Activated naive CD8-positive, alpha-beta T cell treated with anti-CD3 and anti-CD28 coated beads, Interleukin-2, amount 50 U/mL, for 16 hours (primary cell): ENCODE results near the gene CCDC157.
"Not testable (repeated sequence)": the region's sequence is repeated elsewhere in the genome, so short reads cannot be mapped to it uniquely, and the experiment has no call there.

Experiments
- DNase-seq: peaks from one replicate; pipeline ENCODE4 v3.0.0-alpha.2; 2020; ENCODE audit warnings: low read depth, low spot score

The CCDC157 gene

DNA sequence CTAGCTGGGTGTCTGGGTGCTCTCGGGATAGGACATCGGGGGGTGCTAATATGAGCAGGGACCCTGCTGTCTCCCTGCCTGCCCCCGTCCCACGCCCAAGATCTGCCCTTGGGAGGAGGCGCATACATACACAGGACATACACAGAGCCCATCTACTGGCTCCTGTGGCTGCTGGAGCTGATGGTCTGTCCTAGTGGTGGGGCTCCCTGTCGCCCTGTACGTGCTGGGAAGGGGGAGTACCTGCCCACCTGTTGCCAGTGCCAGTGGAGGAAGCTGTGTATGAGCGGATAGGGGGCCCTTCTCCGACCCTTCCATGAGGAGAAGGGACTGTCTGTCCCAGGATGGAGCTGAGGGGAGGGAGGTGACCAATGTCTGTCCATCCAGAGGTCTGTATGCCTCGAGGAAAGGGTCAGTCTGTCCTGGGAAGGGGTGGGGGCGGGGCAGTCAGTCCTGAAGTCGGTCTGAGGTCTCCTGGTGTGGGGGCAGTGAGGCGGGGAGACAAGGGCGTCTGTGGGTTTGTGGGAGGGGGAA lies 31.0 kb upstream of the CCDC157 start:
- DNase-seq: no peak

DNA sequence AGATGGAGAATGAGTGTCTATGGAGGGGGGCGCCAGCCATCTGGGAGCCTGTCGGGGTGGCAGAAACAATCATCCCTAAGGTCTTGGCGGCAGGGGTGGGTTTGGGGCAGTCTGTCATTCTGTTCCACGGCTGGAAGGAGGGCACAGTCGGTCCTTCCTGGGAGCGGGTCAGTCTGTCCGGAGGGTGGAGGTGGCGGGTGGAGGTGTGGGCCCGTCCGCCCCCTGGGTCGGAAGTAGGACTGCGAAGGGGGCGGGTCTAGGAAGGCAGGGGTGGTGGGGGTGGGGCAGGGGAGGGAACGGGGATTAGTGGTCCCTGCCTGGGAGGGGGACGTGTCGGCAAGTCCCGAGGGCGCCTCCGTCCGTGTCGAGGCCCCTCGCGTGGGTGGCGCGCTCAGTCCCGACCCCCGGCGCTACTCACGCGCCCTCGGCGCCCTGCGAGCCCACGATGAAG lies 30.5 kb upstream of the CCDC157 start:
- no peak for DNase-seq

DNA sequence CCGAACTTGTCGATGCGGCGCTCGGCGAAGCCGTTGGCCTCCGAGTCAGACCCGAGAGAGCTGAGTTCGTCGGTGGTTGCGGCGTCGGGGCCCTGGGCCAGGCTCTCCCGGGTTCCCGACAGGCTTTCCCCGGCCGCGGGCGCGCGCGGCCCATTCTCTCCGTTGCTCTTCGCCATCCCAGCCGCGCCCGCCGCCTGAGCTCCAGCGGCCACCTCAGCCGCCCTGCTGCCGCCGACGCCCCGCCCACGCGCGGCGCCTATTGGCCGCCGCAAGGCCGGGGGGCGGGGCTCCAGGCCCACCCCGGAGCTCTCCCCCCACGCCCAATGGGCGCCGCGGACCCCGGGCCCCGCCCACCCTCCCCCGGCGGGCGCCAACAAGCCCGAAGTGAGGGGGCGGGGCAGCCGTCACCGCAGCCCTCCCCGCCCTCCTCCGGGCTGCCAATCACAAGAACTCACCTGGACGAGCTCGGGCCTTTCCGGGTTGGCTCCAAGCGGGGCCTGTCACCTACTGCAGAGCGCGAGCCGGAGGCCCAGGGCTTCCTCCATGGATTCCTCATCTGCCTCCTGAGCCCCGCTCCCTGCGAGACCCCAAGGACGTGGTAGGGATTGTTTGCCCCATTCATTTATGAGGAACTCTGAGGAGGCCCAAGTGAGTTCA lies 30.0 kb upstream of the CCDC157 start, which contains the start of gene TBC1D10A:
Gene TBC1D10A, minus strand, starts transcription at position 236 of the 657 bp plus-strand sequence. Its CDS starts 60 bp downstream, at position 176.
- peak; percentile 90 for DNase-seq

DNA sequence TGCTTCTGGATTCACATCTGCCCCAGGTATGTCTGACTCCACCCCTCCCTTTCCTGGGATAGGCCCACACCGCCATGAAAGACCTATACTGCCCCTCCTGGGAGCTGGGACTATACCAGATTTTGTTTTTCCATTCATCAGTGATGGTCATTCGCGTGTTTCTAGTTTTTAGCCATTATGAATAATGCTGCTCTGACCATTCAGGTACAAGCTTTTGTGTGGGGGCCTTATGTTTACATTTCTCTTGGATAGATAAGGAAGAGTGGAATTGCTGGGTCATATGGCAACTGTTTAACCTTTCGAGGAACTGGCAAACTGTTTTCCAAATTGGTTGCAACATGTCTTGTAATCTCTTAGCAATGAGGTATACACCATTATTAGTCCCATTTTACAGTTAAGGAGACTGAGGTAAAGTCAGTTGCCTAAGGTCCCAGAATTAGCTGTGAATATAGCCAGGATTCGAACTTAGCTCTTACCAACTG lies 28.9 kb upstream of the CCDC157 start:
- no peak for DNase-seq

DNA sequence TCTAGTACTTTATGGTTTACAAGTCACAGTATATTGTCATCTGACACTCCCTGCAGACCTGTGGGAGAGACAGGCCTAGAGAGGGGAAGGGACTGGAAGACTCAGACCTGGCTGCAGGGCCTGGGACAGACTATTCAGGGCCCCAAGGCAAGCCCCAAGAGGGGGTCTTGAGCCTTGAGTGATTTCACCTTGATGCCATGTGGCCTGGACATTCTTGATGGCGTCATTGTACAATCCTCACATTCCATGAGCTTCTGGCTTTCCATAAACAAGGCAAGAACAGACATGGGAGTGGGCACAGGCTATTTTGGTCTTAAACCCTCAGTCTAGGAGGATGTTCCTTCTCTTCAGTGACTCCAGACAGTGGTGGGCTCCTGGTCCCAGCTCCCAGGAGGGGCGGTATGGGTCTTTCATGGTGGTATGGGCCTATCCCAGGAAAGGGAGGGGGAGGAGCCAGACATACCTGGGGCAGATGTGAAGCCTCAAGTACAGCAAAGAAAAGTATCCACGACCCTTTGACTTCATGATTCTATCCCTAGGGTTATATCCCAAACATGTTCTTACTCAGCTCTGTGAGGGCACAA lies 28.2 kb upstream of the CCDC157 start:
- no peak for DNase-seq

DNA sequence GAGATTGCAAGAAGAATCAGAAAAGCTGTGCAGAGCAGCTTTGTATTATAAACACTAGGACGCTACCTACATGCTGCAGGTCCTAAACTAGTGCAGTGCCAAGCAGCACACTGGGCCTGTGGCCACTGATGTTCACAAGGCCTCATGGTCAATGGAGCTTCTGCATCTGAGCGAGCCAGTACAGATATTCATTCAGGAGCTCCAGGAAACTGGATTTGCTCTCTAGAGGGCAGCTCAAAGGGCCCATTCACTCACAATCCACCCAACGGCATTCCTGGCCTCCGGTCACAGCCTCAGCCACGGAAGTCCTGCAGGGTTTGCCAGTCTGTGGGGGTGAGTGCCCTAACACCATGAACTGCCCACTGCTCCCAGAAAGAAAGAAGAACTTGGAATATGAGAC lies 24.3 kb upstream of the CCDC157 start:
- no peak for DNase-seq

DNA sequence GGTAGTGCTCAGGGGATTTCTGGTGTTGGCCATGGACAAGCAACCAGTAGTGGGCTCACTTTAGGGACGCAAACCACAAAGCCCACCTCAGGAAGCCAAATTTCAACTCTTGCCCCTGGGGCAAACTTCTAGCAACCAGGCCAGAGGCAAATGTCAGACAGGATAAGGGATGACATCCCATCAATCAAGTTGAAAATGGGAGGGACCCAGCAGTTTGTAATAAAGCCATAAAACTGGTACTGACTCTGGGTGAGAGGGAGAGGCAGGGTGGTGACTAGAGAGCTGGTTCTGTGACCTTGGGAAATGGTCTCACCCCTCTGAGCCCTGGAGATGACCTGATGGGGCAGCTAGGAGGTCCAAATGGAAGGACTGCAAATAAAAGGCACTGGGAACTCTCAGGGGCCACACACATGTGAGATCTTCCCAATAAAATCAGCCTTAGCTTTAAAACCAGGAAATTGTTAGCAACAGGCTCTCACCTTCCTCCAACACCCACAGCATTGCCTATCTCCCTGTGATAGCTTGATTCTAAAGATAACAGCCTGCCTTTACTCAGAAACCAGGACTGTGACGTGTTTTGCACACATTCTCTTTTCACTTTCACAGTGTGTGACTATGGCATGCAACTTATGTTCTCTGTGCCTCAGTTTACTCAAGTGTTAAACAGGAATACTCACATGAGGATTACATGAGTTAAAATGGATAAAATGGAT lies 23.7 kb upstream of the CCDC157 start:
- no peak for DNase-seq

DNA sequence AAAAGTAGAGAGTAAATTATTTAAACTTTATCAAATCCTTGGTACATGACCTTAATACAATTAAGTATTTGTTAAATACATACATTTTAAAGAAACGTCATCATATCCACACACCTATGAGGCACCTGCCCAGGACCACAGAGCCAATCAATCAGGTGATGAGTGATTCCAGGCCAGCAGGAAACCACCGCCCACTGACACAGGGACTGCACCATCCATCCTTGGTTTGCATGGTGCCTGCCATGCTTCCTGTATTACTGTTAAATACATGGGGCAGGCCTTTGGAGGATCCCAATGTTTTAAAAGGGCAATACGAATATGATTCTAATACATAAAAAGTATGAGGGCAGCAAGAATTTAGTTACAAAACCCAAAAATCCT lies 23.1 kb upstream of the CCDC157 start:
- no peak for DNase-seq

DNA sequence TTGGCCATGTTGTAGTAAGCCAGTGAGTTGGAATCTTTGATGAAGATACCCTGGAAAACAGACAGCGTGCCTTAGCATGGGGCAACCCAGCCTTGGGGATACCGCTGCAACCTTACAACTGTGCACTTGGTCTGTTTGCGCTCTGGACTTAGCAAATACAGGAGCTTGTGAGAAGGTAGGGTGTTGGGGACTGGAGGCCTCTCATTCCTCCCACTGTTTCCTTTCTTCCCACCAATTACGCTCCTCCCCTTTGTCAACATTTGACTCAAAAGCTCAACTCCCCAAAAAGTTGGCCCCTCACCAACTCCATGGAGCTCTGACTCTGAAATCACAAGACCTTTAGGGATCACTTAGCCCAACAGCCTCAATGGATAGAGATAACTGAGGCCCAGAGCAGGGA lies 22.2 kb upstream of the CCDC157 start:
- DNase-seq: no peak

DNA sequence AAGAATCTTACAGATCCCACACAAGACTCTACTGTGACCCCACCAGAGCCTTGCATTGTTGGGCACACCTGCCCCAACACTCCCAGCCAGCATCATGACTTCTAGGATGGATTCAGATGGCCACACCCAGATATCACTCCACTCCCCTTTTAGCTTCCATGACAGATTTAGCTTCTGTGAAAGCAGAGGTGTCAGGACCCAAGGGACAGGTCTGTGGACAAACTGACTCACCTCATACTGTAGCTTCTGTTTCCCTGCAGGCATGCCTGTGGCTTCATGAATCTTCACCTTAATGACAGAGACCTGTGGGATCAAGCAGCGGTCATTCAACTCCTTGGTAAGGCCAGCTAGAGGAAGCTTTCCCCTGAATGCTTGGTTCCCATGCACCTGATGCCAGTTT lies 21.6 kb upstream of the CCDC157 start:
- no peak for DNase-seq

DNA sequence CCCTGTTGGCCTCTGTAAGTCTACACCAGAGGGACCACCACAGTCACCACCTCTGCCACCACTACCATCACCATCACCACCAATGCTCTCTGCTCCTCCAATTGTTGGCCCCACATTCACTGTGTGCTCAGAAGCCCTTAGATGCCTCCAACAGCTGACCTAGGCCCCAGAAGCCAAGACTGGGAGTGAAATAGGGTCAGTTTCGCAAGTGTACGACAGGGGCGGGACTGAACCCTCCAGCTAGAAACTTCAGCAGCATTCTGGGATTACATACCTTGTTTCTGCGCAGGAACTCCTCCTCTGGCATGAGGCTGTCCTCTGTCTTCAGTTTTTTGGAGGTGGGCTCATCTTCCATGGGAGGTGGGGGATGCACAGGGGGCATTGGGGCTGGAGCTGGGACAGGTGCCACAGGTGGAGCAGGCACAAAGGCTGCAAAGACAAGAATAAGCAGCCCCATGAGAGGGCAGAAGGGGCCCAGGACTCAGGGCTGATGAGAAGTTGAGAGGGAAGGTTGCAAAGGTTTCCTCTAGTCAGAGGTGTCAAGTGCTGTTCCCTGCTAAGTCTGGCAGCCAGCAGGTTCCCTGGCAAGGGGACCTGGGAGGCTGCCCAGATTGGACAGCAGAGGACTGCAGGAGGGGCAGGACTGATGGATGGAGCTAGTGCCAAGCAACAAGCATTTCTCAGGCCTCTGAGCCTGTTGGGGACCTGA lies 19.9 kb upstream of the CCDC157 start:
- DNase-seq: no peak

DNA sequence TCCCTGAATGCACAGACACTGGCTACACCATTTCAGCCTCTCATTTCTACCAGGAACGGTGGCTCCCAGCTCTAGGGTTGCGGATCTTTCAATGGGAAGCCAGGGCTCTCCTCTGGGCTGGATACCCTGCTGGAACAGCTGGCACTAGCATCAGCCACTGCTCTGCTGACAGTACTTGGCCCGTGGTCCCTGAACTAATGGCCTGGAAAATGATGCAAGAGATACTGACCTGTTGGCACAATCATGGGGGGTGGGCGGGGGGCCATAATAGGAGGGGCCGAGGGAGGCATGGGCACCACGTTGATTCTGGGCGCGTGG lies 19.4 kb upstream of the CCDC157 start:
- no peak for DNase-seq

DNA sequence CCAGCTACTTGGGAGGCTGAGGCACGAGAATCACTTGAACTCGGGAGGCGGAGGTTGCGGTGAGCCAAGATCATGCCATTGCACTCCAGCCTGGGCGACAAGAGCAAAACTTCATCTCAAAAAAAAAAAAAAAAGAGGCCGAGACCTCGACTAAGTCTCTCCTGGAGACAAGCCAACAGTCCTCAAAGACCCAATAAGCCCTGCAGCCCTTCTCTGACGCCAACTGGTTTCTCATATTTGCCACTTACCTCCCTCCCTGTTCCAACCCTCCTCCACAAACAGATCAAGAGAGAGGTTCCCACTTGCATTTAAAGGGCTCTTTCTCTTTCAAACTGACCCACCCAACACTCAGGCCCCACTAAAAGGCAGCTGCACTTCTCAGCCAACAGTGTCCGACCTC lies 18.5 kb upstream of the CCDC157 start:
- DNase-seq: not testable (repeated sequence)

DNA sequence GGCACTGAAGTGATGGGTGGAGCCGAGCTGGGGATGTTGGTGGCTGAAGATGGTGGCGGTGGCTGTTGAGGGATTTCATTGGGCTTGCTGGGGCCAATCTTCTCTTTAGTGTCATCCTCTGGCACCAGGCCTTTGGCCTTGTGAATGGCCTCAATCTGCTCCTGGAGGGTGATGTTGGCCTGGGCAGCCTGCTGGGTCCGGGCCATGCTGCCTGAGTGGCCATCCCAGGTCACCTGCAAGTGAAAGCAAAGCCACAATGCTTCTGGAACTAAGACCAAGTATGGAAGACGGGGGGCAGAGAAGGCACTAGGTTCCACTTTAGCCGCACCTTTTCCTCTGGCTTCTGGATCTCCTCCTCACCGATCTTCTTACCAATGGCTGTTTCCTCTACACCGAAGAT lies 18.0 kb upstream of the CCDC157 start:
- DNase-seq: no peak

DNA sequence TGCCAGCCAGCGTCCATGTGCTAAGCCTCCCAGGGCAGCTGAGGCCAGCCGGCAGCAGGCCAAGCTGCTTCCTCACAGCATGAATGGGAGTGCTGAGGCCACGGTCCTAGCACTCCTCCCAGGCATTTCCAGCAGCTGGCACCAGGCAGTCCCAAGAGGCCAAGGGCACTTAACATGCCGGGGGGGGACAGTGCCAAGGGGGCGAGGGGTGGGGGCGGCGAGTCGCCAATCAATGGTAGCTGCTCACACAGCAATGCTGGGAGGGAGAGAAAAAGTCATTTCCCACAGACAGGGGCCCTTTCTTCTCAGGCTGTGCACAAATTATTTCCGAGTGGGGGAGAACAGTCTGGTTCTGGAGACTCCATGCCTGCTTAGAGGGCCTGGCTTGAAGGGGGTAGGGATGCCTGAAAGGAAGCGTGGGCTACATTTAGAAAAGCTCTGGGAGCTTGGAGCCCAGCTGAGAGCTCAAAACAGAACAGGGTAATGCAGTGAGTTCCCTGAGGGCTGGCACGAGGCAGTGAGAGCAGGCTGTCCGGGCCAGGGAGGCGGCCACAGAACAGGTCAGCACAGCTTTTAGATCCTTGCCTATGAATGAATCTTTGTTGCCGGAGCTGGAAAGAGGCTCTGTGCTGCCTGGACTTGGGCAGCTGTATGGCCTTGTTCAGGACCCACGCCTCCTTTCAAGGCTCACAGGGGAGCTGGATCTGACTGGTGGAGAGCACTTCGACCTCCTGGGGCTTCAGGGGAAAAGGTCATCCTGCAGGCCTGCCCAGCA lies 15.7 kb upstream of the CCDC157 start:
- DNase-seq: no peak

DNA sequence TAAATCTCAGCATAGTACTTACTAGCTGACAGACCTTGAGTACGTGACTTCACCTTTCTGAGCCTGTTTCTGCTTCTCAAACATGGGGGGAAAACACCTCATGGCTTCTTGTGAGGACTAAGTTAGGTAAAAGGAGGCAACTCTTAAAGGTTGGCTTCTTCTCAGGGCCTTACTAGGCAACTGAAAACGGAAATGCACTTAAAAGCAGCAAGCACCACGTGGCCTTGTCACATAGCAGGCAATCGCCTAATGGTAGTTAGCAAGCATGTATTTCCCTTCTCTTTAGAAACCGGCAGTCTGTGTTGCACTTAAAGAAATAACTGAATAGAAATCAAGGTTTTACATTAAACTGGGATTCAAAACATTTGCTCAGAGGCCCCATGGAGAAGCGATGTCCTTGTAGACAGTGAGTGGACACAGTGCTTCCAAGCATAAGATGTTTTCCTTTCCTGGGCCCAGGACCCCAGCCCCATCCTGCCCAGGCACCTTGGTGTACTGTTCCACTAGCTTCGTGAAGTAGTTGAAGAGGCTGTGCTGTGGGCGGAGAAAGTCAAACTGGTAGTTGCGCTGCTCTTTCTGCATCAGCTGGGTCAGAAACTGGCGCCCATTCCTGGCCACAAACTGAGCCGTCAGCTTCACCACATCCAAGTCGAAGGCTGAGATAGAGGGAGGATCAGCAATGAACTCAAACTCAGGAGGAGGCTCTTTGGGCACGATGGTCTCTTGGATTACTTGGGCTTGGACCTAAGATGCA lies 12.2 kb upstream of the CCDC157 start:
- no peak for DNase-seq

DNA sequence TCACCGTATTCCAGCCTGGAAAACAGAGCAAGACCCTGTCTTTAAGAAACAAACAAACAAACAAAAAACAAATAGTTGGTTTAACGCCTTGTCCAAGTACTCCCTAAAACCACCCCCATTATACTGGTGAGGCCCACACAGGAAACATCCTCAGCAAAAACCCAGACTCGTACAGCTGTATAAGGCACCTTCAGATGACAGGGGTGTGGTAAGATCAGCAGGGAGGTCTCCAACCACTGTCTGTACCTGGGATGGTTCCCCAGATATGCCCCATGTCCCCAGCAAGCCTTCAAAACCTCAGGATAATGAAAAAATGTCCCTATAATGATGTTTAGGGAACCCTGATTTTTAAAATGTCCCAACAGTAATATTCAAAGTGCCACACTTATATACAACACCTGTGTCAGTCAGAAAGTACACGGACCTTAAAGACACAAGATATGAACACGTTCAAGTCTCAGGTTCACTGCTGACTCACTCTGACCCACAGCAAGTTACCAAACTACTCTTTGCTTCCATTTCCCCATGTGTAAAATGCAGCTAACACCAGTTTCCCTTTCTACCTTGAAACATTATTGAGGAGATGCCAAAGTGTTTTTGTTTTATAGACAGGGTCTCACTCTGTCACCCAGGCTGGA lies 9.4 kb upstream of the CCDC157 start:
- no peak for DNase-seq

DNA sequence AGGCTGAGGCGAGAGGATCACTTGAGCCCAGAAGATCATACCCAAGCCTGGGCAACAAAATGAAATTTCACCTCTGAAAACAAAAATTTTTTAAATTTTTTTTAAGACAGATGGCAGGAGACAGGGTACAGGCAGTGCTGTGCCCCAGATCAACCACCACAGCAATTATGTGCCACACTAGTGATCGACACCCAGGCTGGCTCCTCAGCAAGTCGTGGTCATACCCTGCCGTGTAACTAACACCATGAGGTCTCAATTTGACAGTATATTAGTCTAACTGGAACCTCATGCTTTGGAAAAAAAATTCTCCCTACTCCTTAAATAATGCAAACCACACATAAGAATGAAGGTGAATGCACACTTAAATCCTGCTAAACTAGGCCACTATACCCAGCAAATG lies 8.4 kb upstream of the CCDC157 start:
- no peak for DNase-seq

DNA sequence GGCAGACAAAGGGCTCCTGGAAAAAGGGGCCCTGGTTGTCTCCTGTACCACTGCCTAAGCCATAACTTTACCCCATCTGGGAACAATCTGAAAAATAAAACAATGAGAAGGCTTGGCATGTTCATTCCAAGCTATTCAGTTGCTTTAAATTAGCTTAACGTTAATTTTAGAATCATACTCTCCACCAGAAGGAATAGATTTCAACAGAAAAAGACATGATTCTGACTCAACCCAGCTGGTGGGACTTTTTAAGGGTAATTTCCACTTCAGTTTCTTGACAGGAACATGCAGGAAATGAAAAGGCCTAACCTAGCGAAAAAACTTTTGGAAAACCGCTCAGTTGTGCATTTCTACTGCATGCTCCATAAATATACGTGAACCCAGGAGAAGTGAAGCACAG lies 8.0 kb upstream of the CCDC157 start:
- no peak for DNase-seq

DNA sequence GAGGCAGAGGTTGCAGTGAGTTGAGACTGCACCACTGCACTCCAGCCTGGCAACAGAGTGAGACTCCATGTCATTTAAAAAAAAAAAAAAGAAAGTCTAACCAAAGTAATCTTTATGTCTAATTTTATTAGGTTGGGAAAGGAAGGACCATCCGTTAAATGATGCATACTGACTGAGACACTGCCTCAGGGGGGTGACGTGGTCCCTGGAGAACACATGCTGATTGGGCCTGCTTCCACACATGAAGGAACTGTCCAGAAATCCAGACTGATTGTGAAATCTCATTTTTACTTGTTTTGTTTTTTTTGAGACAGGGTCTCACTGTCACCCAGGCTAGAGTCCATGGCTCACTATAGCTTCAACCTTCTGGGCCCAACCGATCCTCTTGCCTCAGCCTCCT lies 5.6 kb upstream of the CCDC157 start:
- no peak for DNase-seq
